ENCODE data around the gene TRAK1.

DNA sequence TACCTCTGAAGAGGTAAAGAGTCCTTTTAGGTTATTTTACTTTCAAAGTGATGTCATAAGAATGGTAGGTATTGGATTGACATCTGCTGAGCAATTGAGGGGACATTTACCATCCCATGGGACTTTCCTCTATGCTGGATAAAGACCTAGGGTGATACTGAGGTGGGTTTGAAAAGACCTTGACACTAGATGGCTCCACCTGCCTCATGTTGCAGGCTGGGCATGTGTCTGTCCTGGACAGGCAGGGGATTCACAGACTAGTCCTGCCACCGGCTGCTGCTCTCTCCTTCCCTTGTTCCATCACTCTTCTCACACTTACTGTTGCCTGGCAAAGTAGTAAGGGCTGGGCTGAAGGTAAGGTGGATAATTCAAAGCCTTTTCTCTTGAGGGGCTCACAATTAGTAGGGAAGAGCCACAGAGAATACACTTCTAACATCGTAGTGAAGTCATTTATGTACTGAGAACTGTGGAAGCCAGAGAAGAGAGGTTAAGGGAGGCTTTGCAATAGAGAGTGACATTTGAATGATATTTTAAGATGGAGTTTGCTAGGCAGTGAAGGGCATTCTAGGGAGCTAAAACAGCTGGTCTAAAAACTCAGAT is 27.7 kb downstream of the TRAK1 start:
- no peak for TF ChIP-seq EZH2phosphoT487 (IDR thresholded peaks at IDR 0.05; ENCODE audit: borderline replicate concordance)
- TF ChIP-seq, protein P1, sequence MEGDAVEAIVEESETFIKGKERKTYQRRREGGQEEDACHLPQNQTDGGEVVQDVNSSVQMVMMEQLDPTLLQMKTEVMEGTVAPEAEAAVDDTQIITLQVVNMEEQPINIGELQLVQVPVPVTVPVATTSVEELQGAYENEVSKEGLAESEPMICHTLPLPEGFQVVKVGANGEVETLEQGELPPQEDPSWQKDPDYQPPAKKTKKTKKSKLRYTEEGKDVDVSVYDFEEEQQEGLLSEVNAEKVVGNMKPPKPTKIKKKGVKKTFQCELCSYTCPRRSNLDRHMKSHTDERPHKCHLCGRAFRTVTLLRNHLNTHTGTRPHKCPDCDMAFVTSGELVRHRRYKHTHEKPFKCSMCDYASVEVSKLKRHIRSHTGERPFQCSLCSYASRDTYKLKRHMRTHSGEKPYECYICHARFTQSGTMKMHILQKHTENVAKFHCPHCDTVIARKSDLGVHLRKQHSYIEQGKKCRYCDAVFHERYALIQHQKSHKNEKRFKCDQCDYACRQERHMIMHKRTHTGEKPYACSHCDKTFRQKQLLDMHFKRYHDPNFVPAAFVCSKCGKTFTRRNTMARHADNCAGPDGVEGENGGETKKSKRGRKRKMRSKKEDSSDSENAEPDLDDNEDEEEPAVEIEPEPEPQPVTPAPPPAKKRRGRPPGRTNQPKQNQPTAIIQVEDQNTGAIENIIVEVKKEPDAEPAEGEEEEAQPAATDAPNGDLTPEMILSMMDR (conservative IDR thresholded peaks at IDR 0.05; ENCODE audit: low read length): peak; percentile 61
